Middle frontal gyrus (tissue), 1 donor: ENCODE results near the gene APOBEC3G.
"Not testable (repeated sequence)": the region's sequence is repeated elsewhere in the genome, so short reads cannot be mapped to it uniquely, and the experiment has no call there.

Experiments
- DNase-seq: peaks from one replicate; pipeline ENCODE4 v3.0.0-alpha.2; 2015; ENCODE audit warnings: low spot score; ENCODE audit errors: extremely low spot score

Gene APOBEC3G

DNA sequence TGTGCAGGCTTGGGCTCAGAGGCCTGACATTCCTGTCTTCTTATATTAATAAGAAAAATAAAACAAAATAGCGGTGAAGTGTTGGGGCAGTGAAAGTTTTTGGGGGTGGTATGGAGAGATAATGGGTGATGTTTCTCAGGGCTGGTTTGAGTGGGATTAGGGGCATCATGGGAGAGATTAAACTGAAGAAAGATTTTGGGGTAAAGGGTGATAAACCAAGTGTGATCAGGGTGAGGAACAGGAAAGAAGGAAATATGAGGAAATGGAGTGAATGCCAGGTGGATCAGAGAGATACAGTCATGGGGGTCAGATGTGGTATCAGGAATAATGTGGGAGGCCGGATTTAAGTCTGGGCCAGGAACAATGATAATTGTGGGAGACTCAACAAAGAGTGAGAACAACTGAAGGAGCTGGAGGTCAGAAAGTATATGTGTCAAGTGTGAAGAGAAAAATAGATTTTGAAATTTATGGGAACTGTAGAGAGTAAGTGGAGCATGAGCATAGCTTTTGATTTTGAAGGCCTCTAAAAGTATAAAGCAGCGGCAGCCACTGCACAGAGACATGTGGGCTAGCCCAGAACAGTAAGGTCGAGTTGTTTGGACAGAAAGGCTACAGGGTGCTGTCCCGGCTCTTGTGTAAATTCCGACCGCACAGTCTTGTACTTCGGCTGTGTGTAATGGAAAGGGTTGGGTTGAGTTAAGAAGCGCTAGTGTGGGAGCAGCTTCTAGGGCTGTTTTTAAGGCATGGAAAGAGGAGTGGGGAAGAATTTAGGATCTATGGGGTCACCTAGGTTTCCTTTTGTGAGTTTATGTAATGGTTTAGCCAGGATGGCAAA is 10.4 kb upstream of the APOBEC3G start:
- not testable (repeated sequence) for DNase-seq

GRCh38 chr22:39068033-39068785 is 8.9 kb upstream of the APOBEC3G start:
- no peak for DNase-seq

- no peak for DNase-seq
Observed at GRCh38 chr22:39070186-39070585, 6.9 kb upstream of the APOBEC3G start.

- DNase-seq, result not testable (repeated sequence)
Observed at GRCh38 chr22:39072581-39072981, 4.5 kb upstream of the APOBEC3G start.

DNA sequence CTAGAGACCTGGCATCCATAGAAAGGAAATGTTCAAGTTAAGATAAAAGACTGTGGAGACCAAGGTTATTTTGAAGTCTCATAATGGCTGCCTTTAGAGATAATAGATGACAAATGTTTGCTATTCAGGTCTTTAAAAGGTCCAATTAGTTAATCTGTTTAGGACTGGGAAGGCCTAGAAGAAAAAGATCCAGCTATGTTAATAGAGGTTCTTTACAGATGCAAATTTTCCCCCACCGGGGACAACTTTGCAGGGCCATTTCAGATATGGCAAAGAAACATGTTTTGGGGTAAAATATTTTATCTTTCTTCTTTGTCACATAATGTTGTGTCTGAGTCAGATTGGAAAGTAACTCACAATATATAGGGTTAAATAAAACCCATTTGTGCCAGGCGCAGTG is 3.1 kb upstream of the APOBEC3G start:
- DNase-seq, result no peak

GRCh38 chr22:39076155-39077025 is 685 bp upstream of the APOBEC3G start:
- DNase-seq, result not testable (repeated sequence)

- not testable (repeated sequence) for DNase-seq
Observed at GRCh38 chr22:39077912-39078311, 837 bp downstream of the APOBEC3G start.

DNA sequence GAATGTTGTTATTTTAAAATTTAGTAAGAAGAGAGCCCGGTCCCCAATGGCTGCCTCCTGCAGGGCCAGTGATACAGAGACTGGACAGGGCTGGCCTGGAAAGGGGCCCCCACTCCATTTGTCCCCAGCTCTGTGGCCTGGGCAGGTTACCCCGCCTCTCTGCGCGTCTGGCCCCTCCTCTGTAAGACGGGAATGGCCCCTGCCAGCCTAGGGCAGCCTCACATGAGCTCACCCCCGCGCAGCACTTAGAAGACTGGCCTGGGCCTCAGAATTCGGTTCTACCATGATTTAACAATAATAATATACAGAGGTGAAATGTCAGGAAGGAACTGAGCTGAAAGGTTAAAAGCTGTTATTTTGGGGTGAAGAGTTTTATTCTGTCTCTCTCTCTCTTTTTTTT is 1.3 kb downstream of the APOBEC3G start:
- DNase-seq, result no peak

DNA sequence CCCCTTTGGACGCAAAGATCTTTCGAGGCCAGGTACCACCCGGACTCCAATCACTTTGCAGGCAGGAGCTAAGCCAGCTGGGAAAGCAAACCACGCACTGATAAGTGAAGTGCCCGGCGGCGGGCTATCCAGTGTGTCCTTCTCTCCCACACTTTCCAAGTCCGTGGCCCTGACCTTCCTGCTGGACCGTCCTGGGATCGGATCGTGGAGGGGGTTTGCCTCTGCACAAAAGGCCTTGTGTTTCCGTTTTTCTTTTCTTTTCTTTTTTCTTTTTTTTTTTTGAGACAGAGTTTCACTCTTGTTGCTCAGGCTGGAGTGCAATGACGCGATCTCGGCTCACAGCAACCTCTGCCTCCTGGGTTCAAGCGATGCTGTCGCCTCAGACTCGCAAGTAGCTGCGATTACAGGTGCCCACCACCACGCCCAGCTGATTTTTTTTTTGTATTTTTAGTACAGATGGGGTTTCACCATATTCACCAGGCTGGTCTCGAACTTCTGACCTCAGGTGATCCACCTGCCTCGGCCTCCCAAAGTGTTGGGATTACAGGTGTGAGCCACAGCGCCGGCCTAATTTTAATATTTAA is 2.1 kb downstream of the APOBEC3G start:
- not testable (repeated sequence) for DNase-seq

- no peak for DNase-seq
Observed at GRCh38 chr22:39080052-39080762, 3.1 kb downstream of the APOBEC3G start.

GRCh38 chr22:39081016-39081415 is 3.9 kb downstream of the APOBEC3G start:
- DNase-seq, result no peak

DNA sequence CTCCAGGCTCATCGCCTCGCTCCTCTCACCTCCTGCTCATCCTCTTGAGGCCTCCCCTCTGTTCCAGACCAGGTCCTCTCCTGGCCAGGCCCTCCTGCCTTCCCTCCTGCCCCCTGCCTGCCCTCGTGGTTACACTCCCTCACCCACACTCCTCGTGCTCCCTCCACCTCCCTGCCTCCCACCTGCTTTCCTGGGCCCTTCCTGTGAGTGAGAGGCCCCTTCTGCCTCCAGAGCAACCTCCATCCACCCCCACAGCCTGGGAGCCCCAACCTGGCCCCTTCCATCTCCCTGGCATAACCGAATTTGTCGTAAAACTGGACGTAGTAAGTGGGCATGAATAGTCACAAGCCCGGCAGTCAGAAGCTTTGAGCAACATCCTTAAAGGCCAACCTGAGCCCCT is 4.5 kb downstream of the APOBEC3G start:
- no peak for DNase-seq

DNA sequence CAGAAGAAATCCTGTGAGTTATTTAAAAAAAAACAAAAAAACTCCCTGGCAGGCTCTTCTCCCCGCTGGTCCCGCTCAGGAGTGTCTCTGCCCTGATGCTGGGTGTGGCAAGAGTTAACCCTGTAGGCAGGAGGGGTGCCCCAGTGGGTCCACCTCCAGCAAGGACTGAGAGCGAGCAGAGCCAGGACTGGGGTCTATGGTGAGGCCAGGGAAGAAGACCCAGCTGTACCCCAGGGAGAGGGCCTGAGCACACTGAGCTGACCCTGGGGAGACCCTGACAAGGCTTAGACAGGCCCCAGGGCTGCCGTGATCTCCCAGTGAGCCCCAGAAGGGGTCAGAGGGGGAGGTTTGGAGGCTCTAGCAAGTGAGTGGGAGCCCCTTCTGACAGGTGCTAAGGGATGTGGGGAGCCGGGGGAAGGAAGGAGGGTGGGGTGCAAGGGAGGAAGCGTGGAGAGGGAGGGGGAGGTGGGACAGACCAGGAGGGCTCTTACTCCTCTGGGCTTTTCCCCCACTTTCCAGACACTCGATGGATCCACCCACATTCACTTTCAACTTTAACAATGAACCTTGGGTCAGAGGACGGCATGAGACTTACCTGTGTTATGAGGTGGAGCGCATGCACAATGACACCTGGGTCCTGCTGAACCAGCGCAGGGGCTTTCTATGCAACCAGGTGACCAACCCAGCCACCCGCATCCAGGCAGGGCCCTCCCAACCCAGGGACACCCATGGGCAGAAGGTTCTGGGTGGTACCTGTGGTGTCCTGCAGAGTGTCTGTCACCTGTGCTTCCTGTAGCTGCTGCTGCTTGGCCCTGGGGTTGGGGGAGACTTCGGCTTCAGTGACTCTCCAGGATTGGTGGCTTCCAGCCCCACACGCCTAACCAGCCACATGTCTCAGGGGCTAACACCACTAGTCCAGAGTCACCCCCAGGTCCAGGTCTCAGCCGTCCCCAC is 6.4 kb downstream of the APOBEC3G start:
- DNase-seq, result no peak

GRCh38 chr22:39084666-39085065 is 7.6 kb downstream of the APOBEC3G start:
- DNase-seq, result no peak

DNA sequence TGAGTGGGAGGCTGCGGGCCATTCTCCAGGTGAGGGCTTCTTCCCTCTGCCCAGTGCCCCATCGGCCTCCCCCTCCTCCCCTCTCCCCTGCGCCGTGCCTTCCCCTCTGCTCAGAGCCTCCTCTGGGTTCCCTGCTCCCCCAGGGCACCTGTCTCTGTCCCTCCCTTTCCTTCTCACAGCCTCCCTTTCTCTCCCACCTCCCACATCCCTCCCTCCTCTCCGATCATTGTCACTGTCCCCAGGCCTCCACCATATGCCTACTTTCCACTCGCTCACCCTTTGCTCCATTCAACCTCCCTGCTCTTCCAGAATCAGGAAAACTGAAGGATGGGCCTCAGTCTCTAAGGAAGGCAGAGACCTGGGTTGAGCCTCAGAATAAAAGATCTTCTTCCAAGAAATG is 10.0 kb downstream of the APOBEC3G start:
- DNase-seq, result no peak

- DNase-seq, result no peak
Observed at GRCh38 chr22:39087881-39088684, 11.0 kb downstream of the APOBEC3G start.

- no peak for DNase-seq
Observed at GRCh38 chr22:39088685-39089032, 11.6 kb downstream of the APOBEC3G start.

GRCh38 chr22:39089928-39090327 is 12.9 kb downstream of the APOBEC3G start:
- DNase-seq, result no peak
